ENCODE data around the gene ENPP3.

- TF ChIP-seq CTCF (conservative IDR thresholded peaks at IDR 0.05; ENCODE audit: low read length) (no peak), EZH2phosphoT487 (IDR thresholded peaks at IDR 0.05; ENCODE audit: borderline replicate concordance, low read depth, low read length) (no peak)
These were observed 36.4 kb upstream of the ENPP3 start for GRCh38 chr6:131600716-131601115.

All from OCI-LY7 (cell line).